ENCODE results near the gene PEX1. TPM values are rescaled to one million over a fixed set of nuclear protein-coding genes. Genes with fewer than 3 reads are reported as not detected.

The PEX1 gene
- total and polyA plus RNA-seq, 2 of the 13 experiments (the other 11 are each of a cell fraction or from before 2014, with no cell fraction given) = 16.6 to 22.4 TPM

- Histone ChIP-seq H3K79me2 (ENCODE audit: insufficient read depth, low read length) (no peaks in the 10 kb centered on the region), H3K9me3 (ENCODE audit: low read length) (no peaks in the 10 kb centered on the region), H3K36me3 (replicated peaks in 1 of 2; ENCODE audit: control insufficient read depth in 1 of 2, insufficient read depth in 2 of 2, low read length in 2 of 2) (peaks cover under 1 to 7% of the 10 kb centered on the region in 2 experiments; a peak in 4 of 5 replicates), H3K4me3 (replicated peaks in 1 of 3; ENCODE audit: insufficient read depth in 1 of 3, low read depth in 2 of 3, low read length in 3 of 3) (no peak overlapping the region), H3K4me1 (ENCODE audit: insufficient read depth, low read length) (no peaks in the 10 kb centered on the region), H3K27me3 (ENCODE audit: control insufficient read depth in 1 of 2, insufficient read depth in 2 of 2, low read length in 2 of 2) (no peaks in the 10 kb centered on the region), H2AFZ (ENCODE audit: low read length) (no peak overlapping the region), H3K27ac (ENCODE audit: extremely low read length, insufficient read depth, low read length) (no peak overlapping the region), H3K9ac (ENCODE audit: insufficient read depth, low read depth, low read length) (no peak overlapping the region), H4K20me1 (ENCODE audit: insufficient read depth, low read length) (no peaks in the 10 kb centered on the region), H3K4me2 (ENCODE audit: low read depth, low read length) (0 out of 2 replicates have a peak overlapping the region, but pooled peaks have one; percentile 2)
- 66% methylated on average over 8 of the region's 8 CpGs for WGBS (ENCODE audit: low lambda C conversion rate)
- TF ChIP-seq SMC3 (IDR thresholded peaks at IDR 0.05; ENCODE audit: low read length) (peak; percentile 44; the same call in 1 of the 2 replicates), RAD21 (CRISPR knock-in tag; IDR thresholded peaks at IDR 0.05) (0 out of 2 replicates have a peak, but pooled peaks have one; percentile 15), CTCF (CRISPR knock-in tag; IDR thresholded peaks at IDR 0.05) (peak; percentile 66), ZKSCAN1 (IDR thresholded peaks at IDR 0.05; ENCODE audit: low read length) (no peak), SCMH1 (CRISPR knock-in tag; IDR thresholded peaks at IDR 0.05; ENCODE audit: borderline replicate concordance) (no peak), ZNF878 (CRISPR knock-in tag; IDR thresholded peaks at IDR 0.05) (no peak), ZNF883 (CRISPR knock-in tag; IDR thresholded peaks at IDR 0.05; ENCODE audit: not compliant biosample characterization) (no peak), STAG1 (CRISPR knock-in tag; IDR thresholded peaks at IDR 0.05) (peak; percentile 55), CREB1 (IDR thresholded peaks at IDR 0.05) (no peak), CREB1 (CRISPR knock-in tag; IDR thresholded peaks at IDR 0.05) (no peak), ZNF678 (CRISPR knock-in tag; IDR thresholded peaks at IDR 0.05) (no peak), MYC (CRISPR knock-in tag; IDR thresholded peaks at IDR 0.05; ENCODE audit: borderline replicate concordance) (no peak), ZNF451 (CRISPR knock-in tag; IDR thresholded peaks at IDR 0.05) (no peak), HMGA1 (CRISPR knock-in tag; conservative IDR thresholded peaks at IDR 0.05) (no peak), PHF21A (CRISPR knock-in tag; IDR thresholded peaks at IDR 0.05) (no peak)
- TF ChIP-seq, protein P1, sequence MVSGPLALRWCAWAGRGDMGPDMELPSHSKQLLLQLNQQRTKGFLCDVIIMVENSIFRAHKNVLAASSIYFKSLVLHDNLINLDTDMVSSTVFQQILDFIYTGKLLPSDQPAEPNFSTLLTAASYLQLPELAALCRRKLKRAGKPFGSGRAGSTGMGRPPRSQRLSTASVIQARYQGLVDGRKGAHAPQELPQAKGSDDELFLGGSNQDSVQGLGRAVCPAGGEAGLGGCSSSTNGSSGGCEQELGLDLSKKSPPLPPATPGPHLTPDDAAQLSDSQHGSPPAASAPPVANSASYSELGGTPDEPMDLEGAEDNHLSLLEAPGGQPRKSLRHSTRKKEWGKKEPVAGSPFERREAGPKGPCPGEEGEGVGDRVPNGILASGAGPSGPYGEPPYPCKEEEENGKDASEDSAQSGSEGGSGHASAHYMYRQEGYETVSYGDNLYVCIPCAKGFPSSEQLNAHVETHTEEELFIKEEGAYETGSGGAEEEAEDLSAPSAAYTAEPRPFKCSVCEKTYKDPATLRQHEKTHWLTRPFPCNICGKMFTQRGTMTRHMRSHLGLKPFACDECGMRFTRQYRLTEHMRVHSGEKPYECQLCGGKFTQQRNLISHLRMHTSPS (CRISPR knock-in tag; IDR thresholded peaks at IDR 0.05; ENCODE audit: low read depth) = no peak
- TF ChIP-seq, protein P2, sequence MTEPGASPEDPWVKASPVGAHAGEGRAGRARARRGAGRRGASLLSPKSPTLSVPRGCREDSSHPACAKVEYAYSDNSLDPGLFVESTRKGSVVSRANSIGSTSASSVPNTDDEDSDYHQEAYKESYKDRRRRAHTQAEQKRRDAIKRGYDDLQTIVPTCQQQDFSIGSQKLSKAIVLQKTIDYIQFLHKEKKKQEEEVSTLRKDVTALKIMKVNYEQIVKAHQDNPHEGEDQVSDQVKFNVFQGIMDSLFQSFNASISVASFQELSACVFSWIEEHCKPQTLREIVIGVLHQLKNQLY (CRISPR knock-in tag; IDR thresholded peaks at IDR 0.05) = no peak
- ATAC-seq (peak; percentile 90), FAIRE-seq (no peak), DNase-seq (ENCODE audit: low spot score) (peak; percentile 29)
- CTCF ChIA-PET (ENCODE audit: low intra/inter-chr PET ratio, low total read pairs) = no interaction called here
- in situ Hi-C loops (cut with HindIII; ENCODE audit: extremely low pct_ligation_motif_present, low pct_unique_long_range_greater_than_20kb) = no loop called here
- no TSS peak for BruUV-seq (replicated peaks)
- intact Hi-C loops (cut with micrococcal nuclease; ENCODE audit: unreplicated experiment) = loop anchor here (5.0 to 10.0 kb wide), 3 partner anchors 39 to 593 kb away; partner anchors contain the start of gene MTERF1
- POLR2A ChIA-PET = no interaction called here
Observed at GRCh38 chr7:92461027-92462003, 67.0 kb downstream of the PEX1 start.
